Fibroblast of peridontal ligament (primary cell): ENCODE results near the gene KPNA6.
"Not testable (repeated sequence)": the region's sequence is repeated elsewhere in the genome, so short reads cannot be mapped to it uniquely, and the experiment has no call there.

Experiments used
- DNase-seq: peaks from one replicate; pipeline ENCODE4 v3.0.0-alpha.2; 2010; ENCODE audit errors: extremely low read depth

KPNA6 gene

DNA sequence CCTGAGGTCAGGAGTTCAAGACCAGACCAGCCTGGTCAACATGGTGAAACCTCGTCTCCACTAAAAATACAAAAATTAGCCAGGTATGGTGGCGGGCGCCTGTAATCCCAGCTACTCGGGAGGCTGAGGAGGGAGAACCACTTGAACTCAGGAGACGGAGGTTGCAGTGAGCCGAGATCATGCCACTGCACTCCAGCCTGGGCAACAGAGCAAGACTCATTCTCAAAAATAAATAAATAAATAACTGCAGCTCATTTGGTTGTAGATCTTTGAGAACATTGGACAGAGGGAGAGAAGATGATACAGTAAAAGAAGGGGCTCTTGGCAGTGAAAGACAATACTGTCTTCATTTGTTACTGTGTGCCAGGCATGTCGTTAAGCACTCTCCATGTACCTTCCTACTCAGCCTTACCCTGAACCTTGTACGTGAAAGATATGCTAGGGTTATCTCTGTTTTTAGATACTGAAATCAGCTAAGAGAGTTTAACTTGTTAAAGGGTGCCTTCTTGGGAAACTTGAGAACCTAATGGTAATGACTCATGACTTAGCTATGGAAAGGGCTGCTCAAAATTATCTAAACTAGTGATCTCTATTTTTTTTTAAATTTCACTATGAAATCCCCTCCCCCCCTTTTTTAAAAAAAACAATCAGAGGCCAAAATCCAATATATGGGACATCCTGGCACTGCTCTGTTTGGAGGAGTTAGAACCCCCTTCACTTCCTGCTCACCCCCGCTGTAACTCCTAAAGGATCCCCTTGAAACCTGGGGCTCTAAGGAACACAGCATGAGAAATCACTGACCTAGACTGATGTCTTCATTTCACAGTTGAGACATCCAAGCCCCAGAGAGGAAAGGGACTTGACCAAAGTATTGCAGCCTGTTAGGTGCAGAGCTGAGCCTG is 6.8 kb upstream of the KPNA6 start:
- DNase-seq: peak; percentile 85

DNA sequence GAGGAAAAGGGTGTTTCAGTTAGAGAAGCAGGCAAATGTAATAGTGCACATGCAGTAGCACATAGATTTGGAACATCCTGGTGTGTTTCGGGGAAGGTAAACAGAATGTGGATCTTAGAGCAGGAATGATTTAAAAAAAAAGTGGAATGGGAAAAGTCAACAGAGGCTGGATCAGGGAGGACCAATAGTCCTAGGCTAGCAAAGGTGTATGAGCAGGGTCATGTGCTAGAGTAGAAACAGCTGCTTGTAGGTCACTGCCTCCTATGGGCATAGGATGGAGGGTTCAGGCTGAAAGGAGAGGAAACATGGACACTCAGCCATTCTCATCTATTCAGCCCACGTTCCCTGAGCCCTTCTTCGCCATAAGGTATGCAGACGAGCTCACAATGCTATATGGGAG is 3.7 kb upstream of the KPNA6 start:
- DNase-seq: no peak

- no peak for DNase-seq
Observed at GRCh38 chr1:32105338-32105737, 2.5 kb upstream of the KPNA6 start.

DNA sequence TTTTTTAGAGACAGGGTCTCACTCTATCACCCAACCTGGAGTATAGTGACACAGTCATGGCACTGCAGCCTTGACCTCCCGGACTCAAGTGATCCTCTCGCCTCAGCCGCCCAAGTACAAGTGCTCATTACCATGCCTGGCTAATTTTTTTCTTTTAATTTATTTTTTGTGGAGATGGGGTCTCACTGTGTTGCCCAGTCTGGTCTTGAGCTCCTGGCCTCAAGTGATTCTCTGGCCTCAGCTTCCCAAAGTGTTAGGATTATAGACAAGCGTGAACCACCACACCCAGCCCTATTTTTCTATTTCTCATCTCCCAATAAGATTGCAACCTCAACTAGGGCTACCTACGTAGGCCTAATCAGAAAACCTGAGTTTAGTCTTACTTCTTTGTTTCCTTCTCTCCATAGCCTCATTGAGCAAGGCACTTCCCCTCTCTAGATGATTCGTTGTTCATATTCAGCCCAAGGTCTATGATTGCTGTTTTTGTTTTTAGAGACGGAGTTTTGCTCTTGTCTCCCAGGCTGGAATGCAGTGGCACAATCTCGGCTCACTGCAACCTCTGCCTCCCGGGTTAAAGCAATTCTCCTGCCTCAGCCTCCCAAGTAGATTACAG is 1.1 kb upstream of the KPNA6 start:
- no peak for DNase-seq

- DNase-seq: no peak
Observed at GRCh38 chr1:32111040-32111623, 3.3 kb downstream of the KPNA6 start.

DNA sequence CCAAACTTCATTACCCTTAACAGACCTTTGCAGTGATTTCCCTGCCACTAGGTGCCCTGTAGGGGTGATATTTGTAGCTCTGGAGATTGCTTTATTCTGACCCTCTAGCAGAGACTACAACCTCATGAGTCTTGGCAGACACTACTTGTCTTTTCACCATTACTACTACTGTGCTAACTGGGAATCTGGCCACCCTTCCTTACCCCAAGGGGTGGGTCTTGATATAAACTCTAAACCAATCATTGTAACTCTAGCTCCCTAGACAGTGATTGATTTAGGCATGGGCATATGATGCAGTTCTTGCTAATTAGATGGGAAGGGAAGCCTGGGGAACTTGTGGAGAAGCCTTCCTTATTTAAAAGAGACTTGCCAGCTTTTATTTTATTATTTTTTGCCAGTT is 3.9 kb downstream of the KPNA6 start:
- peak; percentile 41 for DNase-seq

DNA sequence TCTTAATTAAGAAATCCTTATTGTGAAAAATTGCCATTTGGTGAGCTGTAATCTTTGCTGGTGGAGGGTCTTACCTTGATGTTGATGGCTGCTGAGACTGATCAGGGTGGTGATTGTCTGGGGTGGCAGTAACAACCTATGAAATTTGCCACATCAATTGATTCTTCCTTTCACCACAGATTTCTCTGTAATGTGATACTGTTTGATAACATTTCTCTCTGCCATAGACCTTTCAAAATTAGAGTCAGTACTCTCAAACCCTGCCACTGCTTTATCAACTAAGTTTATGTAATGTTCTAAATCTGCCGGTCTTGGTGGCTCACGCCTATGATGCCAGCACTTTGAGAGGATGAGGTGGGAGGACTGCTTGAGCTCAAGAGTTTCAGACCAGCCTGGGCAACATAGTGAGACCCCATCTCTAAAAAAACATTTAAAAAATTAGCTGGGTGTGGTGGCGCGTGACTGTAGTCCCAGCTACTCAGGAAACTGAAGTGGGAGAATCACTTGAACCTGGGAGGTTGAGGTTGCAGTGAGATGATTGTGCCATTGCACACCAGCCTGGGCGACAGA is 5.0 kb downstream of the KPNA6 start:
- no peak for DNase-seq

DNA sequence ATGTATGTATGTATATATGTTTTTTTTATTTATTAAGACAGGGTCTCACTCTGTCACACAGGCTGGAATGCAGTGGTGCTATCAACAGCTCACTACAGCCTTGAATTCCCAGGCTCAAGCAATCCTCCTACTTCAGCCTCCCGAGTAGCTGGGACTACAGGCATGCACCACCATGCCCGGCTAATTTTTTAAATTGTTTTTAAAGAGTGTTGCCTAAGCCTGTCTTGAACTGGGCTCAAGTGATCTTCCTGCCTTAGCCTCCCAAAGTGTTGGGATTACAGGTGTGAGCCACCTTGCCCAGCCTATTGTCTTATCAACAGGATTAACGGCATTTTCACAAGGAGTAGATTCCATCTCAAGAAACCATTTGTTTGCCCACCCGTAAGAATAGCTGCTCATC is 5.6 kb downstream of the KPNA6 start:
- DNase-seq: not testable (repeated sequence)

DNA sequence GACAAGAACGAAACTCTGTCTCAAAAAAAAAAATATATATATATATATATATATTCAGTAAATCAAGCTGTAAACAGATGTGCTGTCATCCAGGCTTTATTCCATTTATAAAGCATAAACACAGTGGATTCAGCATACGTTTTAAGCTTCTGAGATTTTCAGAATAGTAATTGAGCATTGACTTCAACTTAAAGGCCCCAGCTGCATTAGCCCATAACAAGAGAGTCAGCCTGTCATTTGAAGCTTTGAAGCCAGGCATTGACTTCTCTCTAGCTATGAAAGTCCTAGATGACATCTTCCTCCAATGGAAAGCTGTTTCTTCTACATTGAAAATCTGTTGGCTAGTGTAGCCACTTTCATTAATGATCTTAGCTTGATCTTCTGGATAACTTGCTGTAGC is 6.6 kb downstream of the KPNA6 start:
- DNase-seq: no peak

DNA sequence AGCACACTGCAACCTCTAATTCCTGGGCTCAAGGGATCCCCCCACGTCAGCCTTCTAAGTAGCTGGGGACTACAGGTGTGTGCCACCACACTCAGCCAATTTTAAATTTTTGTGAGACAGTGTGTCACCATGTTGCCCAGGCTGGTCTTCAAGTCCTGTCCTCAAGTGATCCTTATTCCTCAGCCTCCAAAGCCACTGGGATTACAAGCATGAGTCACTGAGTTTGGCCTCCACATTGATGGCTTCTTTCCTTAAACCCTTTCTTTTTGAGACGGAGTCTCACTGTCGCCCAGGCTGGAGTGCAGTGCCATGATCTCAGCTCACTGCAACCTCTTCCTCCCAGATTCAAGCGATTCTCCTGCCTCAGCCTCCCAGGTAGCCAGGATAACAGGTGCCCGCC is 7.6 kb downstream of the KPNA6 start:
- peak; percentile 23 for DNase-seq

- peak; percentile 63 for DNase-seq
Observed at GRCh38 chr1:32116531-32116930, 8.7 kb downstream of the KPNA6 start.

GRCh38 chr1:32122151-32122550 is 14.3 kb downstream of the KPNA6 start:
- DNase-seq: peak; percentile 14

GRCh38 chr1:32123361-32123760 is 15.5 kb downstream of the KPNA6 start:
- DNase-seq: not testable (repeated sequence)

GRCh38 chr1:32125313-32125712 is 17.5 kb downstream of the KPNA6 start:
- DNase-seq: no peak

DNA sequence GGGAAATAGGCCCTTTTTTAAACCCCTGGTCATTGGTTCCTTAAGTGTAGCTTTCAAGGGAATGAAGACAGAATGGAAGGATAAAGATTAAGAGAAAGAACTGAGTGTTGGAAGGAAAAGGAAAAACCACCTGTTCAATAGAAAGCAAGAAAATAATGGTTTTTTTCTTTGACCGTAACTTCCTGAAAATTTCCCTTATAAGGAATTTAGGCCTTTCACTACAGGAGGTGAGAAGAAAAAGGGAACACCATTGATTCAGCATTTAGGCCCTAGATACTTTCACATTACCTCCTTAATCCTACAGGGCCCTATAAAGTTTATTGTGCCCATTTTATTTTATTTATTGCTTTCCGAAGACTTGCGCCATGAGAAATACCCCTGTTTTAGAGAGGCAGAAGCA is 18.9 kb downstream of the KPNA6 start:
- no peak for DNase-seq

DNA sequence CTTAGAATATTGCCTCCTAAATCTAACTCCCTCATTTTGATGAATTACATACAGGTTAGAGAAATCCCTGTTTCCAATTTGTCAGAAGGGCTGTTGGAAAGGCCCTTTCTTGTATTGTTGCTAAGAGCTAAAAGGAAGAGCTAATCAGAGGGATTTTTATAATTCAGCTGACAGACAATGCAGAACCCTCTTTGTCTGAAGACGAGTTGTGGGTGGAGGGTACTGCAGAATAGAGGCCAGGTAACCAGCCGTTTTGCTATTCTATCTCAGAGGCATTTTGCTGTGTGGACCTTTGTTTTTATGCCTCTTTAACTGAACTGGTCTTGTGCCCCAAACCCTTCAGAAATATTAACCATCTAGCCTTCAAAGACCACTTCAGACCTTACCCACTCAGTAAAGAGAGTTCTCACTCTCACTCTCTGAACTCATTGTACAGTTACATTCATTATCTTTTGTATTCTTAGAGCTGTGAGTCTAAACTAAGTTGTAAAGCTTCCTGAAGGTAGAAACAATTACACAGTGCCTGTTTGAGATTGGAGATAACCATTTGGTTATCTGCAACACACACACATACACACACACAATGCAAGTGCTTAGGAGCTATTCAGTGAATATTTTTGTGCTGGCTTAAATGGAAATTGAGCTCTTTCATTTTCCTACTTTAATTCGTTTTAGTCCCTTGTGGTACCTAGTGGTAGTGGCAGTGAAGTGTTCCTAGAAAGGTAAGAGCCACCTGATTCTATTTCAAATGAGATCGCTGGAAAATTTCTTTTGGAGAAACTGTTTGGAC is 19.7 kb downstream of the KPNA6 start:
- no peak for DNase-seq

- DNase-seq: no peak
Observed at GRCh38 chr1:32128479-32128878, 20.6 kb downstream of the KPNA6 start.

DNA sequence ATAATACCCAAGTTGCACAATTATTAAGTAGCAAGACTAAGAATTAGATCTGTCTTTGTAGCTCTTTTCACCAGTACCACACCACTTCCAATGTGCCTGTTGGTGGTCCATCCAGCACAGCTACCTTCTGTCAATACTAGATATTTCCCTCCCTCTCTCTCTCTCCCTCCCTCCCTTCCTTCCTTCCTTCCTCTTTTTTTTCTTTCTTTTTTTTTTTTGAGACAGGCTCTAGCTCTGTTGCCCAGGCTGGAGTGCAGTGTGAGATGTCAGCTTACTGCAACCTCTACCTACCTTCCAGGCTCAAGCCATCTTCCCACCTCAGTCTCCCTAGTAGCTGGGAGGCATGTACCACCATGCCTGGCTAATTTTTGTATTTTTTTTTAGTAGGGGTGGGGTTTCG is 21.1 kb downstream of the KPNA6 start:
- DNase-seq: no peak

DNA sequence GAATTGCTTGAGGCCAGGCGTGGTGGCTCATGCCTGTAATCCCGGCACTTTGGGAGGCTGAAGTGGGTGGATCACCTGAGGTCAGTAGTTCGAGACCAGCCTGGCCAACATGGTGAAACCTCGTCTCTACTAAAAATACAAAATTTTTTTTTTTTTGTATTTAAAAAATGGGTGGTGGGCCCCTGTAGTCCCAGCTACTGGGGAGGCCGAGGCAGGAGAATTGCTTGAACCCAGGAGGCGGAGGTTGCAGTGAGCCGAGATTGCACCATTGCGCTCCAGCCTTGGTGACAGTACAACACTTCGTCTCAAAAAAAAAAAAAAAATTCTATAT is 26.1 kb downstream of the KPNA6 start:
- DNase-seq: not testable (repeated sequence)

DNA sequence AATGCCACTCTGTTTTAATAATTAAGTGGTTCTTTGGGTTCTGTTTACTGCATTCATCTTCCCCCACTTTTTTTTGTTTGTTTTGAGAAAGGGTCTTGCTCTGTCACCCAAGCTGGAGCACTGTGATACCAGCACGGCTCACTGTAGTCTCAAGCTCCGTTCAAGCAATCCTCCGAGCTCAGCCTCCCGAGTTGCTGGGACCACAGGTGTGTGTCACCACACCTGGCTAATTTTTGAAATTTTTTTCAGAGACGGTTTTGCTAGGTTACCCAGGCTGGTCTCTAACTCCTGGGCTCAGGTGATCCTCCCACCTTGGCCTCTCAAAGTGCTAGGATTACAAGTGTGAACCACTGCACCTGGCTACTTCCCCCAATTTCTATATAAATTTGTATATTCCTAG is 29.3 kb downstream of the KPNA6 start:
- DNase-seq: no peak

DNA sequence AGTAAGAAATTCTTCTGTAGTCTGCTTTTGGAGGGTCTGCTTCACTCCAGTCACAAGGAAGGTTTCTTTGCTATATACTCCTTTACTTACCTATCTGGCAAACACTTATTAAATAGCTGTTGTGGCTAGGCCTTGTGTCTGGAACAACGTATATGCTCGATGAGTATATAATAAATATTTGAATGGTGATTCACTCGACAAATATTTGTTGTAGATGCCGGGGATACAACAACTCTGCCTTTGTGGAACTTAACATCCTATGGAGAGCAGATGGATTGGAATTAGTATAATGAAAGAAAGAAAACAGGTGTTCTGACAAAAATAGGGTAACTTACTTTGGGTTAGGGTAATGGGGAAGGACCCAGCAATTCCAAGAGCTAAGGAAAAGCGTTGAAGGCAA is 31.1 kb downstream of the KPNA6 start:
- DNase-seq: no peak
